OCI-LY1 (cell line): ENCODE results near the gene FERMT1.

Source experiments
- CTCF ChIP-seq: fragments of 200-600 bp; sonication (generic), shearing (Covaris generic); IDR thresholded peaks from 2 replicates; pipeline ENCODE4 v1.5.1; 2017; ENCODE audit warnings: mild to moderate bottlenecking, antibody characterized with exemption, low read length, moderate library complexity, mixed read lengths
- EZH2 ChIP-seq: fragments of 200-600 bp; sonication (generic), shearing (Covaris generic); IDR thresholded peaks from 2 replicates; pipeline ENCODE4 v1.8.0; 2017; ENCODE audit warnings: borderline replicate concordance, mixed run types, mild to moderate bottlenecking, antibody characterized with exemption, low read length, moderate library complexity, mixed read lengths

GRCh38 chr20:6140947-6141346 is 18.1 kb upstream of the FERMT1 start:
- TF ChIP-seq CTCF (peak; percentile 42; the same call in 1 of the 2 replicates), EZH2 (no peak)
